Activated T-cell treated with anti-CD3 and anti-CD28 coated beads for 48 hours (primary cell): ENCODE data around the gene TGFA.

ENCODE experiments used
- DNase-seq: peaks from one replicate; pipeline ENCODE4 v3.0.0-alpha.2; 2020; ENCODE audit warnings: low read depth

TGFA gene

GRCh38 chr2:70463581-70463980, 90.0 kb downstream of the TGFA start:
- no peak for DNase-seq

GRCh38 chr2:70461981-70462876, 91.4 kb downstream of the TGFA start:
- DNase-seq = no peak

- DNase-seq = no peak
Observed at GRCh38 chr2:70461414-70461813, 92.2 kb downstream of the TGFA start.

GRCh38 chr2:70460333-70460732, 93.3 kb downstream of the TGFA start:
- DNase-seq = no peak

GRCh38 chr2:70458661-70459060, 95.0 kb downstream of the TGFA start:
- DNase-seq = no peak

GRCh38 chr2:70456585-70457495, 96.8 kb downstream of the TGFA start:
- no peak for DNase-seq

GRCh38 chr2:70454936-70455544, 98.6 kb downstream of the TGFA start:
- no peak for DNase-seq

GRCh38 chr2:70450641-70451250, 102.9 kb downstream of the TGFA start:
- no peak for DNase-seq

GRCh38 chr2:70448041-70448440, 105.6 kb downstream of the TGFA start:
- no peak for DNase-seq

GRCh38 chr2:70443726-70444125, 109.9 kb downstream of the TGFA start:
- no peak for DNase-seq

GRCh38 chr2:70443078-70443465, 110.6 kb downstream of the TGFA start:
- no peak for DNase-seq

- no peak for DNase-seq
Observed at GRCh38 chr2:70442301-70443077, 111.1 kb downstream of the TGFA start.

GRCh38 chr2:70440621-70441020, 113.0 kb downstream of the TGFA start:
- no peak for DNase-seq

GRCh38 chr2:70435138-70435537, 118.5 kb downstream of the TGFA start:
- DNase-seq = no peak

GRCh38 chr2:70433315-70433714, 120.3 kb downstream of the TGFA start:
- DNase-seq = no peak

- DNase-seq = no peak
Observed at GRCh38 chr2:70431716-70432347, 121.8 kb downstream of the TGFA start.

GRCh38 chr2:70426341-70426740, 127.3 kb downstream of the TGFA start:
- DNase-seq = no peak

- no peak for DNase-seq
Observed at GRCh38 chr2:70425682-70426301, 127.8 kb downstream of the TGFA start.

GRCh38 chr2:70420740-70421139, 132.9 kb downstream of the TGFA start:
- no peak for DNase-seq

- DNase-seq = no peak
Observed at GRCh38 chr2:70420143-70420542, 133.5 kb downstream of the TGFA start.
